AG04450 (cell line): ENCODE data around the gene IGSF6. TPM values are rescaled to one million over a fixed set of nuclear protein-coding genes. Genes with fewer than 3 reads are reported as not detected.
A peak's percentile ranks its signal among the peaks of the same experiment; 100 is the strongest.

Experiments used
- CTCF ChIA-PET: fragments of 300-600, 350-600 bp; formaldehyde crosslinking; extraction: SDS; loops from one replicate; lab custom pipeline; 2022; ENCODE audit warnings: antibody characterized with exemption, inconsistent platforms; lab: Charles Lee
- POLR2A ChIA-PET: fragments of 350-600 bp; formaldehyde crosslinking; extraction: SDS; loops from one replicate; lab custom pipeline; 2021; ENCODE audit warnings: antibody characterized with exemption, inconsistent platforms; lab: Yijun Ruan, JAX
- DNase-seq: peaks from one replicate; pipeline ENCODE4 v3.0.0-alpha.2; 2011; ENCODE audit warnings: low read depth, low spot score
- H3K27ac ChIP-seq: one replicate; pipeline ENCODE4 v1.5.1; 2012; ENCODE audit warnings: low read depth, low read length, control low read depth
- H3K27me3 ChIP-seq: one replicate; pipeline ENCODE4 v1.6.0; 2012; ENCODE audit warnings: low read length; ENCODE audit not compliant: control insufficient read depth, insufficient read depth
- H3K4me3 ChIP-seq: 2 replicates; pipeline ENCODE4 v1.5.1; 2011; ENCODE audit warnings: mild to moderate bottlenecking, low read depth, low read length, control low read depth
- H3K9me3 ChIP-seq: 2 replicates; pipeline ENCODE4 v1.5.1; 2012; ENCODE audit warnings: low read length; ENCODE audit not compliant: control insufficient read depth, insufficient read depth
- CTCF ChIP-seq: IDR thresholded peaks from 2 replicates; pipeline ENCODE4 v1.5.1; 2011; ENCODE audit warnings: low read depth, low read length, control low read depth, inconsistent platforms
- polyA plus RNA-seq: library from polyadenylated mRNA; depleted of rRNA; stranded (reverse); fragments of >200 nt; gene quantifications from 2 replicates; pipeline ENCODE4 v1.2.3, GENCODE V29; 2011

IGSF6 gene
- polyA plus RNA-seq, 1 experiment = not detected

GRCh38 chr16:21598701-21599121, 53.7 kb downstream of the IGSF6 start:
- ChIA-PET POLR2A (no interaction called here), CTCF (interaction anchor here (0.6 to 2.0 kb wide), 2 partner anchors 16 to 59 kb away, joined by 3 to 8 read pairs; no protein-coding TSS in a partner anchor)
- no peak for TF ChIP-seq CTCF
- DNase-seq = no peak
- Histone ChIP-seq H3K27me3 (no peaks in the 10 kb centered on the region), H3K9me3 (no peaks in the 10 kb centered on the region), H3K4me3 (peak overlapping the region; percentile 90), H3K27ac (peak overlapping the region; percentile 61)

GRCh38 chr16:21598206-21598605, 54.2 kb downstream of the IGSF6 start:
- Histone ChIP-seq H3K27ac (no peak overlapping the region), H3K9me3 (no peaks in the 10 kb centered on the region), H3K4me3 (no peak overlapping the region), H3K27me3 (no peaks in the 10 kb centered on the region)
- CTCF ChIA-PET = interaction anchor here (0.6 to 2.0 kb wide), 2 partner anchors 15 to 59 kb away, joined by 3 to 8 read pairs; no protein-coding TSS in a partner anchor
- no peak for TF ChIP-seq CTCF
- no peak for DNase-seq
- POLR2A ChIA-PET = no interaction called here

GRCh38 chr16:21597561-21598030, 54.8 kb downstream of the IGSF6 start:
- ChIA-PET CTCF (interaction anchor here (2.0 kb wide), 1 partner anchor 60 kb away, joined by 8 read pairs; no protein-coding TSS in a partner anchor), POLR2A (no interaction called here)
- no peak for DNase-seq
- Histone ChIP-seq H3K4me3 (no peak overlapping the region), H3K27me3 (no peaks in the 10 kb centered on the region), H3K27ac (no peak overlapping the region), H3K9me3 (no peaks in the 10 kb centered on the region)
- no peak for TF ChIP-seq CTCF

- no peak for DNase-seq
- ChIA-PET POLR2A (no interaction called here), CTCF (interaction anchor here (0.9 to 2.4 kb wide), 2 partner anchors 17 to 64 kb away, joined by 3 to 12 read pairs; no protein-coding TSS in a partner anchor)
- H3K4me3 ChIP-seq = no peak overlapping the region
- H3K27ac ChIP-seq = no peak overlapping the region
- no peak for TF ChIP-seq CTCF
- H3K27me3 ChIP-seq = peaks cover 3% of the 10 kb centered on the region
- no peaks in the 10 kb centered on the region for H3K9me3 ChIP-seq
Measured at GRCh38 chr16:21593530-21594289, 58.7 kb downstream of the IGSF6 start.

- peaks cover 3% of the 10 kb centered on the region for H3K27me3 ChIP-seq
- ChIA-PET CTCF (interaction anchor here (0.6 to 2.4 kb wide), 4 partner anchors 8 to 65 kb away, joined by 3 to 12 read pairs (median 4); no protein-coding TSS in a partner anchor), POLR2A (interaction anchor here (0.7 kb wide), 1 partner anchor 30 kb away, joined by 10 read pairs; no protein-coding TSS in a partner anchor)
- no peaks in the 10 kb centered on the region for H3K9me3 ChIP-seq
- H3K4me3 ChIP-seq = no peak overlapping the region
- DNase-seq = no peak
- no peak for TF ChIP-seq CTCF
- no peak overlapping the region for H3K27ac ChIP-seq
Measured at GRCh38 chr16:21592191-21592590, 60.2 kb downstream of the IGSF6 start.
